Uterus (tissue), 4 donors: ENCODE measurements around the gene MAOA. TPM values are rescaled to one million over a fixed set of nuclear protein-coding genes. Genes with fewer than 3 reads are reported as not detected.

Experiments used
- DNase-seq, 2 donors: peaks; one replicate each; pipeline ENCODE4 v3.0.0-alpha.2; 2019 to 2020
- H3K27ac ChIP-seq, 2 donors: fragments of 200-600 bp; sonication (generic); 1 replicate in 1 of 2; 2 replicates in 1 of 2; pipeline ENCODE4 v1.5.1; 2016 to 2018
- H3K27me3 ChIP-seq, 2 donors: fragments of 200-600 bp; sonication (generic); one replicate each; pipeline ENCODE4 v1.5.1; 2018 to 2019; ENCODE audit warnings: control low read depth in 1 of 2
- H3K36me3 ChIP-seq, 2 donors: fragments of 200-600 bp; sonication (generic); one replicate each; pipeline ENCODE4 v1.5.1; 2019; ENCODE audit warnings: control low read depth in 1 of 2
- H3K4me1 ChIP-seq, 2 donors: fragments of 200-600 bp; sonication (generic); one replicate each; pipeline ENCODE4 v1.5.1; 2018 to 2019; ENCODE audit warnings: control low read depth in 1 of 2
- H3K4me3 ChIP-seq, 2 donors: fragments of 200-600 bp; sonication (generic); 1 replicate in 1 of 2; 2 replicates in 1 of 2; pipeline ENCODE4 v1.5.1; 2018 to 2019; ENCODE audit warnings: mild to moderate bottlenecking in 1 of 2
- H3K9me3 ChIP-seq, 2 donors: fragments of 200-600 bp; sonication (generic); one replicate each; pipeline ENCODE4 v1.5.1; 2019; ENCODE audit warnings: control low read depth in 1 of 2
- POLR2A ChIP-seq, 2 donors: fragments of 450-650 bp; IDR thresholded peaks; one replicate each; pipeline ENCODE4 v1.6.1; 2016; ENCODE audit warnings: antibody characterized with exemption in 2 of 2, mild to moderate bottlenecking in 1 of 2, moderate library complexity in 1 of 2
- intact Hi-C: fragments of 100-400 bp; cut with DNase I; formaldehyde crosslinking; loops from one replicate; pipeline ENCODE4 v1.15.1; 2023; ENCODE audit warnings: low total_unique reads
- total RNA-seq, 4 donors: library from RNA; depleted of rRNA in 3 of 4; stranded (reverse); fragments of >200 nt in 3 of 4; gene quantifications; one replicate each; pipeline versions ENCODE4 v1.1.0 to v1.2.4, GENCODE V29; 2014 to 2023
- TF ChIP-seq, protein P1 (sequence below), 4 experiments: fragments of 200-600 bp in 2 of 4; fragments of 450-650 bp in 2 of 4; sonication (generic) in 2 of 4; IDR thresholded peaks; one replicate each; pipeline ENCODE4 v1.5.1; 2016 to 2019; ENCODE audit warnings: antibody characterized with exemption in 4 of 4, mild to moderate bottlenecking in 2 of 4, moderate library complexity in 1 of 4
- donor health status: DM: yes; HTN: yes; CAD: no.

Gene MAOA
- total RNA-seq, 4 donors from 2014 or later: 13.2 to 90.6 (median 67.1) TPM

DNA sequence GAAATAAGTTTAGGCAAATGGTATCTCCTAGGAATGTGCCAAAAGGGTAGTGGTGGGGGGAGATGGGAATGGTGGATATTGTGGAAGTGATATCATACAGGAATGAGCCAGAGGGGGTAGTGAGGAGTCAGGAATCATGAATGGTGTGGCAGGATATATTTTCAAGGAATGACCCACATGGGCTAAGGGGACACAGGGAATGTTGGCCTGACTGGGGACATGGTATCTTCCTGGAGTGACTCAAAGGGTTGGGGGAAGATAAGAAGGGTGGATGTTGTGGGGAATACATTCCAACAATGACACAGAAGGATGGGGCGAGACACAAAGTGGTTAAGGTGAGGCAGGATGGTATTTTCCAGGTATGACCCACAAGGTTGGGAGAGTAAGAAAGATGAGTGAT lies 60.6 kb downstream of the MAOA start:
- H3K36me3 ChIP-seq: no peaks in the 10 kb centered on the region

GRCh38 chrX:43717161-43717560 lies 61.1 kb downstream of the MAOA start:
- Histone ChIP-seq H3K4me3 (no peak overlapping the region), H3K9me3 (no peaks in the 10 kb centered on the region), H3K27ac (no peak overlapping the region), H3K36me3 (no peaks in the 10 kb centered on the region), H3K27me3 (no peaks in the 10 kb centered on the region), H3K4me1 (no peaks in the 10 kb centered on the region)
- intact Hi-C loops: no loop called here
- no peak for TF ChIP-seq POLR2A (IDR thresholded peaks at IDR 0.05)
- TF ChIP-seq, protein P1, sequence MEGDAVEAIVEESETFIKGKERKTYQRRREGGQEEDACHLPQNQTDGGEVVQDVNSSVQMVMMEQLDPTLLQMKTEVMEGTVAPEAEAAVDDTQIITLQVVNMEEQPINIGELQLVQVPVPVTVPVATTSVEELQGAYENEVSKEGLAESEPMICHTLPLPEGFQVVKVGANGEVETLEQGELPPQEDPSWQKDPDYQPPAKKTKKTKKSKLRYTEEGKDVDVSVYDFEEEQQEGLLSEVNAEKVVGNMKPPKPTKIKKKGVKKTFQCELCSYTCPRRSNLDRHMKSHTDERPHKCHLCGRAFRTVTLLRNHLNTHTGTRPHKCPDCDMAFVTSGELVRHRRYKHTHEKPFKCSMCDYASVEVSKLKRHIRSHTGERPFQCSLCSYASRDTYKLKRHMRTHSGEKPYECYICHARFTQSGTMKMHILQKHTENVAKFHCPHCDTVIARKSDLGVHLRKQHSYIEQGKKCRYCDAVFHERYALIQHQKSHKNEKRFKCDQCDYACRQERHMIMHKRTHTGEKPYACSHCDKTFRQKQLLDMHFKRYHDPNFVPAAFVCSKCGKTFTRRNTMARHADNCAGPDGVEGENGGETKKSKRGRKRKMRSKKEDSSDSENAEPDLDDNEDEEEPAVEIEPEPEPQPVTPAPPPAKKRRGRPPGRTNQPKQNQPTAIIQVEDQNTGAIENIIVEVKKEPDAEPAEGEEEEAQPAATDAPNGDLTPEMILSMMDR (IDR thresholded peaks at IDR 0.05): no peak
- DNase-seq: no peak

More for the DNA sequence above, 60.6 kb downstream of the MAOA start:
- H3K27me3 ChIP-seq: no peaks in the 10 kb centered on the region
- no peaks in the 10 kb centered on the region for H3K4me1 ChIP-seq
- DNase-seq: no peak
- no peaks in the 10 kb centered on the region for H3K9me3 ChIP-seq
- no peak overlapping the region for H3K27ac ChIP-seq
- no peak overlapping the region for H3K4me3 ChIP-seq
- intact Hi-C loops: no loop called here
- TF ChIP-seq POLR2A (IDR thresholded peaks at IDR 0.05): no peak
- TF ChIP-seq, protein P1 (IDR thresholded peaks at IDR 0.05): no peak

DNA sequence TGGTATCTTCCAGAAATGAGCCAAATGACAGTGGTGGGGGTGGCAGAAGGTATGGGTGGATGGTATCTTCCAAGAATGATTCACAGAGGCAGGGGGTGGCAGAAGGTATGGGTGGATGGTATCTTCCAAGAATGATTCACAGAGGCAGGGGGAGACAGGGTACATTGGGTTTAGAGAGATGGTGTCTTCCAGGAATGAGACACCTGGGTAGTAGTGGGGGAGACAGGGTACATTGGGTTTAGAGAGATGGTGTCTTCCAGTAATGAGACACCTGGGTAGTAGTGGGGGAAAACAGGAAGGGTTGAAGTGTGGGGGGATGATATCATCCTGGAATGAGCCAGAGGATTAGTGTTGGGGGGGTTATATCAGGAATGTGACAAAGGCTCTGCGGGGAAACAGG lies 62.0 kb downstream of the MAOA start:
- intact Hi-C loops: no loop called here
- peaks cover 0 to 5% of the 10 kb centered on the region in 2 donors for H3K9me3 ChIP-seq
- no peak for DNase-seq
- no peak overlapping the region for H3K4me3 ChIP-seq
- TF ChIP-seq POLR2A (IDR thresholded peaks at IDR 0.05): no peak
- TF ChIP-seq, protein P1 (IDR thresholded peaks at IDR 0.05): no peak
- no peak overlapping the region for H3K27ac ChIP-seq
- H3K27me3 ChIP-seq: no peaks in the 10 kb centered on the region
- no peaks in the 10 kb centered on the region for H3K4me1 ChIP-seq
- no peaks in the 10 kb centered on the region for H3K36me3 ChIP-seq

DNA sequence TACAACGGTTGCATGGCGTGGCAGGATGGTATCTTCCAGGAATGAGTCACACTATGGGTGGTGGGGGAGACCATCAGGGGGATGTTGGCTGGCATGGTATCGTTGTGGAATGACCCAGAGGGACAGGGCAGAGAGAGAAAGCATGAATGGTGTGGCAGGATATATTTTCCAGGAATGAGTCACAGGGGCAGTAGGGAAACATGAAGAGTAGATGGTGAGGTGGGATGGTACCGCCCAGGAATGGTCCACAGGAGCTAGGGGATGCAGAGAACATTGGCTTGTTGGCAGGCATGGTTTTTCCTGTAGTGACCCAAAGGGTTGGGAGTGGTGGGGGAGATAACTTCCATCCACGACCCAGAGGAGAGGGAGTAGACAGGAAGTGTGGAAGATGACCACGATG lies 62.4 kb downstream of the MAOA start:
- no peak for TF ChIP-seq POLR2A (IDR thresholded peaks at IDR 0.05)
- TF ChIP-seq, protein P1 (IDR thresholded peaks at IDR 0.05): no peak
- Histone ChIP-seq H3K4me1 (no peaks in the 10 kb centered on the region), H3K4me3 (no peak overlapping the region), H3K27me3 (no peaks in the 10 kb centered on the region), H3K27ac (no peak overlapping the region), H3K9me3 (peaks cover 0 to 5% of the 10 kb centered on the region in 2 donors), H3K36me3 (no peaks in the 10 kb centered on the region)
- intact Hi-C loops: no loop called here
- no peak for DNase-seq

- no peak for DNase-seq
- intact Hi-C loops: no loop called here
- Histone ChIP-seq H3K27ac (no peak overlapping the region), H3K4me1 (no peaks in the 10 kb centered on the region), H3K27me3 (no peaks in the 10 kb centered on the region), H3K4me3 (no peak overlapping the region), H3K9me3 (peaks cover 0 to 5% of the 10 kb centered on the region in 2 donors), H3K36me3 (no peaks in the 10 kb centered on the region)
- TF ChIP-seq POLR2A (IDR thresholded peaks at IDR 0.05): no peak
- TF ChIP-seq, protein P1 (IDR thresholded peaks at IDR 0.05): no peak
Observed at GRCh38 chrX:43718956-43719355, 62.9 kb downstream of the MAOA start.
